ENCODE data around the gene TCEAL7.

TCEAL7 gene

DNA sequence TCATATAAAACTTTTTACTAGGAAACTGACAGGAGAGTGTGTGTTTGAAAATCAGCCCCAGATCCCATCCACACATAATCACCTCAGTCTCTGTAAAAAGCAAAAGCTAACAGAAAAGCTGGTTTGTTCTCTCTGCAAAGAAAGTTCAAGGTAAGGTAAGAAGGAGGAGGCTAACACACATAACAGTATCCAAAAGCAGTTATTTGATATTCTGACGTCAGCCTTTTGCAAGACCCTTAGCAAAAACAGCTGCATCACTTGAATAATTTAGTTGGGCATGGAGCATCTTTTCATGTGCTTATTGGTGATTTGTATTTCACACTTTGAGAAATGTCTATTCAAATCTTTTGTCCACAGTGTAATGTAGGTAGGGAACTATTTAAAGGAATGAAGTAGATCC, 31.8 kb downstream of the TCEAL7 start:
- DNase-seq: no peak

DNA sequence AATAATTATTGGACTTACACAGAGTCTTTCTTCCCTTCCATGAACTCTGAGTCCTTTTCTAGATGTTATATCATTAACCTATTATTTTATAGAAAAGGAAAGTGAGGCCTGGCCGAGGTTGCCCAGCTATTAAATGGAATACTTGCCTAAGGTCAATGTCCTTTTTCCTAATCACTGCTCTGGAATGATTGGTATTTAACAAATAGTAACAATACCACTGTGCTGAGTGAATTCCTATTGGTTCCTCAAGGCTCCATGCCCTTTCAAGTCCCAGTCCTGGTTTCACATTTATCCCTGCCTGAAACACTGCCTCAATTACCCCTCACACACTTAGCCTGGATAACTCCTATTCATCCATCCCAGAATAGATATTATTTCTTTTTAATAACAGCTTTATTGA, 32.4 kb downstream of the TCEAL7 start:
- no peak for DNase-seq

DNA sequence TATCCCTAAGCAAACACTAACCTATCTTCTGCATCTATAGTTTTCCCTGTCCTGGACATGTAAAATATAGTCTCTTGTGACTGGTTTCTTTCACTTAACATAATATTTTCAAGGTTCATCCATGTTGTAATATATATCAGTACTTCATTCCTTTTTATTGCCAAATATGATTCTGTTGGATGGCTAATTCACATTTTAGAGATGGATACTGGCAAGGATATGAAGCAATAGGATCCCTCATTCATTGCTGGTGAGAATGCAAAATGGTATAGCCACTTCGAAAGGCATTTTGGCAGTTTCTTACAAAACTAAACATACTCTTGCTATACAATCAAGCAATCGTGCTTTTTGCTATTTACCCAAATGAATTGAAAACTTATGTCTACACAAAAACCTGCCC, 33.0 kb downstream of the TCEAL7 start:
- no peak for DNase-seq

DNA sequence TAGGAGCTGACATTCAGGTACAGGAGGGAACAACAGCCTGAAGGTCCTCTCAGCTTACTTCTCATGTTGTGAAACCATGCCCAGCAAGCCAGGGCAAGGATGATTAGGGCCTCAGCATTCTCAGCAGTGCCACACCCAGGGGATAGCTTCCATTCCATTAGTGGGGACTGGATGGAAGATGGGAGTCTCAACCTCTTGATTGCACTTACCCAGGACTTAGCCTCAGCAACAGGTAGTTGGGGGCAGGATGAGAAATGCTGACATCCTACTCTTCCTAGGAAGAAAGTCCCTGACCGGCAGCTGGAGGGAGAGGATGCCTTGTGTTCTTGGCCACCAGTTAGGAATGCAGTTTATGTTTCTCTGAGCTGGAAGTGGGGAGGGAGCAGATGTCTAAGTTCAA, 37.5 kb downstream of the TCEAL7 start:
- no peak for DNase-seq

DNA sequence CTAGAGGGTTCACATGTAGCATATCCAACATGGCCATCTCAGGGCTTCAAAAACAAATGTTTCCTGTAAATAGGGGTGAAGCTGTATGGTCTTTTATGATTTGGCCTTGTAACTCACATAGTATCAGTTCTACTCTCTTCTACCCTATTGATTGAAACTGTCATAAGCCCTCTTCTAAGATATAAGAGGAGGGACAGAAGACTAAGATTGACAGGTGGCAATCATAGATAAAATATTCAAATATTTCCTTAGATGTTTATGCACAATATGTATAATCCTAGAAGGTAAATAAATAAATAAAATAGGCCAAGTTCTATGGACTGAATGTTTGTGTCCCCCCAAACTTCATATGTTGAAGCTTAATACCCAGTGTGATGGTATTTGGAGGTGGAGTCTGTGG, 39.4 kb downstream of the TCEAL7 start:
- DNase-seq: no peak

DNA sequence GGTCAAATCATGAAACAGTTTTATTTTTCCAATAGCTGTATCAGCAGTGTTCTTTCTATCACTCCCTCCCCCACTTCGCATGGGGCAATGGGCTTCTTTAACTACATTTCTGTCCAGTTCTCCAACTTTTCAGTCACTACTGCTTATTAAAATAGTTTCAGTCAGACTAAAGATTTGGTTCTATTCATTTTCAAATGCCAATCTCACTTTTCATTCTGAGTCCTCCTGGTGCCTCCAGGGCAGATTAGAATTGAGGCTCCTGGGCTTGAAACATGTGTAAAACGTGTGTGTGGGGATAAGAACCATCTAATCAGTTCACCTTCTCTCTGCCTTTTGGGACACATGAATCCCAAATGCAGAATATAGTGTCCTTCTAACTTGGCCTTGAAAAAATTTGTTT, 42.8 kb downstream of the TCEAL7 start:
- no peak for DNase-seq

DNA sequence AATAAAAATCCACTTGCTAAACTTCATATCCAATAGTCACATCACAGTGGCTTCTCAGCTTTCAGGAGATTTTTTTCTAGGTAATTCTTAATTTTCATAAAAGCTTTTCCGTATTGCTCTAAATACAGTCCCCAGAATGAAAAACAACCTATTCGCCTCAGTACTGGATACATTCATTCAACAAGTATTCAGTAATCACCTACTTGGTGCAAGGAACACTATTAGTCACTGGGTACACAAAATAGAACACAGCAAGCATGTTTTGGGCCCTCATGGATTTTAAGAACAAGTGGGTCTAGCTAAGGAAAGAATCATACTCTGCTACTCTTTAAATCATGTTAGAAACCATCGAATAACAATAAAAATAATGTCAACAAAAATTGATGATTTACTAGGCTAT, 43.5 kb downstream of the TCEAL7 start:
- DNase-seq: no peak

DNA sequence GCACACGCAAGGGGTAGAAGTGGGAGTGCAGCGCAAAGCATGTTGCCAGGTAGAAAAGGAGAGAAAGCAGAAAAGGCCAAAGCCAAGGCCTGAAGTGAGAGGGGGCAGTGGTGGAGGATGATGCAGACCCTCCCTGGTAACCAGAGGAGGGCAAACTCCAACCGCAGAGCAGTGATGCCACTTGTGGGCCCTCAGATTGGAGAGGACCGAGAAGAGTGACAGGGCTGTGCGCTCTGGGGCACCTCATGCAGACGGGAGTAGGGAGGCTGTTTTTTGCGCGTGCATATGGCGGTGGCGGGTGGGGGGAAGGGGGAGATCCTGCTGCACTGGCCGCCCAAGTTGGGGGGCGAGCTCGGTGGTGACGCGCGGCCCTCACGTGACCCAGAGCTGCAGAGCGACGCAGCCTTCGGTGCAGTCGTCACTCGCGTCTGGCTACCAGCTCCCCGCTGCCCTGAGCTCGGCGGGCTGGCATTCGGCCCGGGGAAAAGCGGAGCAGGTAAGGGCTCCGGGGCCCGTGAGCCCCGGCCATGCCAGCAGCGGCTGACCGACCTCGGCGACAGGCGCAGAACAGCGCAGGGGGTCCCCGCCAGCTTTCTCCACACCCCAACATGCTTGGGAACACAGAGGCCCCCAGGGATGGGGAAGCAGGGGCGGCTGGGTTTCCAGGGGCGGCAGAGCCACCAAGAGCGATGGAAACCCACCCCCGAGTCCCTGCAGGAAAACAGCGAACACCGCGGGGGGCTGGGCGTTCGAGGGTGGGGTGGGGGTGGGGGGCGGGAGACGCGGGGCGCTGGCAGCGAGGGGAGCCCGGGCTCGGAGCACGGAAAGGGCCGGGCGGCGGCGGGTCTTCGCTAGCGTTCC, 46.3 kb downstream of the TCEAL7 start, which contains the start of gene BEX3:
TSS of gene BEX3 (plus strand) at position 421 of the 861 bp plus-strand sequence. CDS start 984 bp downstream, outside the sequence.
- peak; percentile 76 for DNase-seq

DNA sequence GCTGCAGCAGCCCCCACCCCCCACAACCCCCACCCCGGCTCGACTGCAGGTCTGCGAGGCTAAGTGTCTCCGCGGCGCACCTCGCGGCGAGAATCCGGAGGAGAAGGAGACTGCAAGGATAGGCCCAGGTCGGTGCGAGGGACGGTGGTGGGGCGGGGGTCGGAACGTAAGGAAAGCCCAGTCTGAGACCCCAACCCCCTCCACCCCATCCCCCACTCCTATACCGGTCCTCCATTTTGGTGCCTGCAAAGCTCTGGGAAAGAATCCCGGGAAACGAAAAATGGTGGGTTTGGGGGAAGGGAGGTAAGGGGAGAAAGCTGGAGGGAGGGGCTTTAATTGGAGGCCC, 46.9 kb downstream of the TCEAL7 start:
- DNase-seq: no peak

DNA sequence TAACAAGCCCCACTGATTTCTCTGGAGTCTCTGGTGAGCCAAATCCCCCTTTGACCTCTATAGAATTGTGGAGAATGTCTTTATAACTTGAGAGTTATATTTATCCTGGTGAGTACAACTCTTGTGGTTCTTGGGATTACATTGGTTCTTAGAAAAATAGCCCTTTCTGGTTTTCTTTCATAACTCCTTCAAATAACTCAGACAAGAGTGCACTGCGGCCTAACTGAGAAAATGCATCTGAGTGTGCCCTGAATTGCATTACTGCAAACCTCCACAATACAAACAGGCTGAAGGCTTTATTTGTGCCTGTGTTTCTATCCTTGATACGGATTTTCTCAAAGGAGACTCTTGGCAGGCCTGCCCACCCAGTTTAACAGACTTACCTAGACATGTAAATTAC, 49.0 kb downstream of the TCEAL7 start:
- DNase-seq: no peak
